Fibroblast of lung (primary cell): ENCODE measurements around the gene MTA2. TPM values are rescaled to one million over a fixed set of nuclear protein-coding genes. Genes with fewer than 3 reads are reported as not detected.
"Not testable (repeated sequence)": the region's sequence is repeated elsewhere in the genome, so short reads cannot be mapped to it uniquely, and the experiment has no call there.

ENCODE experiments used
- DNase-seq, 2 donors: peaks; one replicate each; pipeline versions ENCODE4 v3.0.0 to v3.0.0-alpha.2; 2010; ENCODE audit warnings: low read depth in 2 of 2
- H2AFZ ChIP-seq: 2 replicates; pipeline ENCODE4 v1.5.1; 2012; ENCODE audit warnings: low read length, control low read depth, inconsistent platforms
- H3K27ac ChIP-seq: 2 replicates; pipeline ENCODE4 v1.5.1; 2011; ENCODE audit warnings: low read length, control low read depth; ENCODE audit not compliant: insufficient read depth
- H3K27me3 ChIP-seq: 2 replicates; pipeline ENCODE4 v1.5.1; 2011; ENCODE audit warnings: mild to moderate bottlenecking, low read length; ENCODE audit not compliant: control insufficient read depth, insufficient read depth
- H3K36me3 ChIP-seq: 2 replicates; pipeline ENCODE4 v1.5.1; 2011; ENCODE audit warnings: low read length; ENCODE audit not compliant: control insufficient read depth, insufficient read depth
- H3K4me1 ChIP-seq: 2 replicates; pipeline ENCODE4 v1.5.1; 2011; ENCODE audit warnings: low read length; ENCODE audit not compliant: control insufficient read depth, insufficient read depth; ENCODE audit errors: extremely low read depth
- H3K4me2 ChIP-seq: 2 replicates; pipeline ENCODE4 v1.5.1; 2011; ENCODE audit warnings: low read length, control low read depth; ENCODE audit not compliant: insufficient read depth; ENCODE audit errors: extremely low read depth
- H3K4me3 ChIP-seq, 4 experiments: fragments of 200-600 bp in 1 of 4; sonication (generic) in 1 of 4; replicated peaks in 1 of 4; 2 replicates each; pipeline ENCODE4 v1.5.1; 2011 to 2016; ENCODE audit warnings: low read length in 4 of 4, low read depth in 3 of 4, mild to moderate bottlenecking in 3 of 4, control low read depth in 2 of 4, inconsistent platforms in 1 of 4, mixed read lengths in 1 of 4; ENCODE audit not compliant: insufficient read depth in 1 of 4; ENCODE audit errors: control extremely low read depth in 1 of 4
- H3K79me2 ChIP-seq: 2 replicates; pipeline ENCODE4 v1.5.1; 2012; ENCODE audit warnings: mild to moderate bottlenecking, low read length, inconsistent platforms; ENCODE audit not compliant: control insufficient read depth, insufficient read depth
- H3K9ac ChIP-seq: 2 replicates; pipeline ENCODE4 v1.5.1; 2011; ENCODE audit warnings: mild to moderate bottlenecking, low read length, control low read depth; ENCODE audit not compliant: insufficient read depth
- H3K9me3 ChIP-seq: 2 replicates; pipeline ENCODE4 v1.5.1; 2012; ENCODE audit warnings: low read depth, low read length; ENCODE audit not compliant: control insufficient read depth, insufficient read depth
- H4K20me1 ChIP-seq: 2 replicates; pipeline ENCODE4 v1.5.1; 2011; ENCODE audit warnings: low read length; ENCODE audit not compliant: control insufficient read depth, insufficient read depth; ENCODE audit errors: extremely low read depth
- CTCF ChIP-seq, 2 donors: IDR thresholded peaks in 1 of 2; conservative IDR thresholded peaks in 1 of 2; 1 replicate in 1 of 2; 2 replicates in 1 of 2; pipeline ENCODE4 v1.5.1; 2011 to 2012; ENCODE audit warnings: low read length in 2 of 2, control low read depth in 1 of 2, inconsistent platforms in 1 of 2, low read depth in 1 of 2, mild to moderate bottlenecking in 1 of 2
- EZH2 ChIP-seq: IDR thresholded peaks from 2 replicates; pipeline ENCODE4 v1.5.1; 2012; ENCODE audit warnings: low read length, control low read depth, mild to moderate bottlenecking; ENCODE audit errors: missing control alignments
- polyA plus RNA-seq, 2 donors: library from polyadenylated mRNA; depleted of rRNA in 1 of 2; stranded (reverse) in 1 of 2; unstranded in 1 of 2; fragments of >200 nt; gene quantifications; 2 replicates each; pipeline ENCODE4 v1.2.1, GENCODE V29; 2011 to 2012; ENCODE audit warnings: missing spikeins in 1 of 2
- total RNA-seq: library from RNA; depleted of rRNA; stranded (reverse); fragments of >200 nt; gene quantifications from 2 replicates; pipeline ENCODE4 v1.2.1, GENCODE V29; 2014

The MTA2 gene
- total and polyA plus RNA-seq, 2 donors (not counting 1 experiment from before 2014, with no cell fraction given): 31.4 to 117 TPM

- Histone ChIP-seq H3K4me3 (peak overlapping the region in 2 of 4 experiments; percentile 37 to 84), H3K27me3 (no peaks in the 10 kb centered on the region), H3K79me2 (peaks cover 4% of the 10 kb centered on the region), H3K9ac (no peak overlapping the region), H3K9me3 (no peaks in the 10 kb centered on the region), H4K20me1 (no peaks in the 10 kb centered on the region), H2AFZ (no peak overlapping the region), H3K36me3 (peaks cover 5% of the 10 kb centered on the region), H3K27ac (peak overlapping the region; percentile 70), H3K4me1 (peaks cover 4% of the 10 kb centered on the region), H3K4me2 (peak overlapping the region; percentile 36)
- DNase-seq: no peak
- TF ChIP-seq EZH2 (no peak), CTCF (conservative IDR thresholded peaks at IDR 0.05 in 1 of 2, IDR thresholded peaks at IDR 0.05 in 1 of 2; ENCODE audit: low read depth in 1 of 2, low read length in 2 of 2) (no peak)
Observed at GRCh38 chr11:62622476-62623089, 20.9 kb upstream of the MTA2 start.

GRCh38 chr11:62621567-62622470 is 20.2 kb upstream of the MTA2 start, which contains the start of gene B3GAT3:
Gene B3GAT3, minus strand, starts transcription at chr11:62621986. Its CDS starts 39 bp downstream, at chr11:62621947.
- TF ChIP-seq CTCF (conservative IDR thresholded peaks at IDR 0.05 in 1 of 2, IDR thresholded peaks at IDR 0.05 in 1 of 2; ENCODE audit: low read depth in 1 of 2, low read length in 2 of 2) (no peak), EZH2 (no peak)
- peak; percentile 98 to 99 for DNase-seq
- Histone ChIP-seq H3K4me2 (peak within 1 kb of the TSS; percentile 98), H2AFZ (peak within 1 kb of the TSS; percentile 25), H3K4me3 (peak within 1 kb of the TSS; percentile 84 to 95 (median 86)), H3K4me1 (peaks cover 4% of the 10 kb centered on the region), H3K79me2 (peaks cover 4% of the 10 kb centered on the region), H4K20me1 (no peaks in the 10 kb centered on the region), H3K27me3 (no peaks in the 10 kb centered on the region), H3K9me3 (no peaks in the 10 kb centered on the region), H3K27ac (peak within 1 kb of the TSS; percentile 70), H3K36me3 (peaks cover 7% of the 10 kb centered on the region), H3K9ac (peak within 1 kb of the TSS; percentile 64)

GRCh38 chr11:62621027-62621566 is 19.4 kb upstream of the MTA2 start:
- peak overlapping the region; percentile 25 for H2AFZ ChIP-seq
- H3K27me3 ChIP-seq: no peaks in the 10 kb centered on the region
- DNase-seq: no peak
- H4K20me1 ChIP-seq: no peaks in the 10 kb centered on the region
- peaks cover 4% of the 10 kb centered on the region for H3K79me2 ChIP-seq
- no peaks in the 10 kb centered on the region for H3K9me3 ChIP-seq
- peak overlapping the region; percentile 98 for H3K4me2 ChIP-seq
- H3K9ac ChIP-seq: peak overlapping the region; percentile 64
- TF ChIP-seq EZH2 (no peak), CTCF (conservative IDR thresholded peaks at IDR 0.05 in 1 of 2, IDR thresholded peaks at IDR 0.05 in 1 of 2; ENCODE audit: low read depth in 1 of 2, low read length in 2 of 2) (no peak)
- peaks cover 4% of the 10 kb centered on the region for H3K4me1 ChIP-seq
- H3K36me3 ChIP-seq: peaks cover 8% of the 10 kb centered on the region
- H3K4me3 ChIP-seq: peak overlapping the region; percentile 84 to 95 (median 86)
- H3K27ac ChIP-seq: peak overlapping the region; percentile 70

- H3K27me3 ChIP-seq, H3K4me1 ChIP-seq, H4K20me1 ChIP-seq, H3K9me3 ChIP-seq, H3K36me3 ChIP-seq, H2AFZ ChIP-seq, DNase-seq, H3K4me2 ChIP-seq, H3K27ac ChIP-seq, H3K9ac ChIP-seq, H3K4me3 ChIP-seq, H3K79me2 ChIP-seq: not testable (repeated sequence)
Observed at GRCh38 chr11:62616957-62617356, 15.3 kb upstream of the MTA2 start.
